Activated CD8-positive, alpha-beta memory T cell treated with anti-CD3 and anti-CD28 coated beads, Interleukin-2, amount 50 U/mL, for 24 hours (primary cell): Measurements from ENCODE around the gene FBLN1.

Experiments used
- DNase-seq: peaks from one replicate; pipeline ENCODE4 v3.0.0-alpha.2; 2020; ENCODE audit errors: extremely low read depth

FBLN1 gene

DNA sequence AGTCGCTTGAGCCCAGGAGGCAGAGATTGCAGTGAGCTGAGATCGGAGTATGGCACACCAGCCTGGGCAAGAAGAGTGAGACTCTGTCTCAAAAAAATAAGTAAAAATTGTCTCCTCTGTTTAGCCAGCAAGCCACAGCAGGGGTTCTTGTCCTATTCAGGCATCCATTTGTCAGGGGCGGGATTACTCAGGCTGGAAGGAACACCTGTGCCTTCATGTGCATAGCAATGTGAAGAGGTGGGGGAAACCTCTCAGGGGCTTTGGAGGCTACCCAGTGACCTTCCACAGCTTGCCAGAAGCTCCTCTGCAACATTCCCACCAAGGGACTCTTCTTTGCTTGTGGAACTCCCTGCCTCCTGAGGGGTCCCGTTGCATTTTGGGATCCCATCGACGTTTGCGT, 63.3 kb downstream of the FBLN1 start:
- DNase-seq = no peak

DNA sequence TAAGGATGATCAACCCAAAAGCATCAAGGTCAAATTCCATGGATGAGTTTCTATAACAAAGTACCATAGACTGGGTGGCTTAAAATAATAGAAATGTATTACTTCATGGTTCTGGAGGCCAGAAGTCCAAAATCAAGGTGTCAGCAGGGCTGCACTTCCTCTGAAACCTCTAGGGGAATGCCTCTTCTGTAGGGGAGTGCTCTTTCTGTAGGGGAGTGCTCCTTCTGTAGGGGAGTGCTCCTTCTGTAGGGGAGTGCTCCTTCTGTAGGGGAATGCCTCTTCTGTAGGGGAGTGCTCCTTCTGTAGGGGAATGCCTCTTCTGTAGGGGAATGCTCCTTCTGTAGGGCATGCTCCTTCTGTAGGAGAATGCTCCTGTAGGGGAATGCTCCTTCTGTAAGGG, 65.5 kb downstream of the FBLN1 start:
- DNase-seq = no peak

DNA sequence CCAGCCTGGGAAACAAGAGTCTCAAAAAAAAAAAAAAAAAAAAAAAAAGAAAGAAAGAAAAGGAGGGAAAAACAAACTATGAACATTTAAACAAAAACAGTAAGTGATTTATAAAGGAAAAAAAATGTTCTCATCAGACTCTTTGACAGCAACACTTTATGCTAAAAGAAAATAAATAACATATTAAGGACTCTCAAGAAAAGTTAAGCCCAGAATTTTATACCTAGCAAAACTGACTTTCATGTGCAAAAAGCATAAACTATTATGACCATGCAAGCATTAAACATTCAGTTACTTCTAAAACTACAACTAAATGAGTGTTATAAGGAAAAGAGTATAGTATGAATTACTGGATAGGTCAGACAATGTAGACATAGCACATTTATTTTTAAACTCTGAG, 68.4 kb downstream of the FBLN1 start:
- no peak for DNase-seq

DNA sequence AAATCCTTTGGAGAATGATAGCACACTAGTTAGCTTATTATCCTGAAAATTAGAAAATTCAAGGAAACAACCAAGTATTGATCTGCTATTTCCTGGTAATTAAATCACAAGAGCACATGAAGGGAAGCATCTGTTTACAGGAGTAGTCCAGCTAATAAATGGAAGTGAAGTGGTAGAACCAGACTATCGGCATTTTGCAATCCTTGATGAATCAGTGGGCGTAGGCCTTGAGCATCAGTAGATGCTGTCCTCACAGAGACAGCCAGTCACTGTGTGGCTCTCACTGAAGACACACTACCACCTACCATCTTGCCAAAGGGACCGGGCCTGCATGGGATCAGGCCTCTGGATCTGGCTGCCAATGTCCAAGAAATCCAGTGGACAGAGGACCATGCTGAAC, 69.8 kb downstream of the FBLN1 start:
- no peak for DNase-seq

DNA sequence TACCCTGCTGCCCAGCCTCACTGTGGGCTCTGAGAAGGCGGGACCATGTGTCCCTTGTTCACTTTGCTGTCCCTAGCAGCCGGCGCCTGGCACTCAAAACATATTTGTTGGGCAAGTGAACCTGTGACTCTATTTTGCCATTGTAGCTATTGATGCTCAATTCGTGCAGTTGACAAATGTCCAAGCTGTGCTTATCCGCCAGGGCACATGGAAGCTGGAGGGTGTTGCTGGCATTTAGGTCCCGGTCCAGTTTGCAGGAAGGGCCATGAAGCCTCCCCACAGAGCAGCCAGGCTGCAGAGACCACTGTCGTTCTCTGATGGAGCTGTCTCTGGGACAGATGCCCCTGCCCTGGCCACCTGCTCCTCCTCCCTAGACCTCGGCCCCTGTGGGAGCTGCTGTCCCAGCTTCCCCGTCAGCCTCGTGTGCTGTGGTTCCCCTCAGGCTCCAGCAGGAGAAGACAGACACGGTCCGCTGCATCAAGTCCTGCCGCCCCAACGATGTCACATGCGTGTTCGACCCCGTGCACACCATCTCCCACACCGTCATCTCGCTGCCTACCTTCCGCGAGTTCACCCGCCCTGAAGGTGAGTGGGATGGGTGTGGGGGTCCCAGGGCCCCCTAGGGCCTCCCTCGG, 71.5 kb downstream of the FBLN1 start:
- no peak for DNase-seq

DNA sequence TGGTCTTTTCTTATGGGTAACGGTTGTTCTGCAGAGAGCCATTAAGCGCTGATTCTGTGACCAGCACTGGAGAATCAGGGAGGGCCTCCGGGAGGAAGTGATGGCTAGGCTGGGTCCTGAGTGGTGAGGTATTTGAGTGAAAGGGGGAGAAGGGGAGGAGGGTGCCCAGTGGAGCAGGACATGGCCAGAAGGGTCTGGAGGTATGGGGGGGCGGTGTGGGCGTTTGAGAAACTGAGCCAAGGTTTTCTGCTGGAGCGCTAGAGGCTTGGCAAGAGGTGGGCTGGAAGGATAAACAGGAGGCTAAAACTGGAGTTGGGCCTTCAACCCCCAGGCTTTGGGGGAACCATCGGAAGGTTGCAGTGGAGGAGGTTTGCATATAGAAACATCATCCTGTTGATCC, 72.5 kb downstream of the FBLN1 start:
- DNase-seq = no peak

DNA sequence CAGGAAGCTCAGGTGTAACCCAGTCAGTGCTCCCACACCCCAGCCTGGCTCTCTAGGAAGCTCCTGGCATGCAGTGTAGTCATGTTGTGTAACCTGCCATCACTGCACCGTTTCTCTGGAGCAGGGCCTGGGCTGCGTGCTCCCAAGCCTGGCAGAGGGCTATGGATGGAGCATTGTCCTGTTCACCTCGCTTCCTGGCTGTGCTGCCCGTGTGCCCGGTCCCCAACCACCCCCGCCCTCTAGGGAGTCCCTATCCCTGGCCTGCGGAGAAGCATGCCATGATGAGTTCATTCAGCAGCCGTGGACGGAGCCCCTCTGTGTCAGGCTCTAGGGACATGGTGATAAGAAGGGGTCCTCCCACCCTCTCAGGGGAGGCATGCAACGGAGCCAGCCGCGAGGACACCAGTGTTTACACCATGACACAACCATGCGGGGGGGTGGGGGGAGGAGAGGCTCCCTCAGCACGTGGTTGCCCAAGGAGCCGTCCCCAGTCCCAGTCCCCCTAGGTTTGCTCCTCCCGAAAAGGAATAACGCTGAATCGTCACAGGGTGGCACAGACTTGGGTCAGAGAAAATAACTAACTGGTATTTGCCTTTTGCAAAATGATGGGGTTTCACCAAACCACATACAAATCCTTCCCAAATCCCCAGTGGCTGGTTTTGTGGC, 73.1 kb downstream of the FBLN1 start:
- DNase-seq = no peak

DNA sequence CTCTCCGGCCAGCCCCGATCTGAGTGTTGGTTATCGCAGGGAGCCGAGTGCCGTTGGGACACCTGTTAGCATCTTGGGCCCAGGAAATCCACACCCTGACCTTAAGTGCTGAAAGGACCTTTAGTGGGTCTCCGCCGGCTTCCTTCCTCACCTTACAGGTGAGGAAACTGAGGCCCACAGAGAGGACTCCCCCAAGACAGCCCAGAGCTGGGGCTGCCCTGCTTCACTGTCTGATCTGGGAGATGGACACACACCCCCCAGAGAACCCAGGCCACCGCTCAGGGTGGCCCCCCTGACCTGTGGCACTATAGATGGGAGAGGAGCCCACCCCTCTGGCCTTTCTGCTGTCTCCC, 73.6 kb downstream of the FBLN1 start:
- DNase-seq = no peak

DNA sequence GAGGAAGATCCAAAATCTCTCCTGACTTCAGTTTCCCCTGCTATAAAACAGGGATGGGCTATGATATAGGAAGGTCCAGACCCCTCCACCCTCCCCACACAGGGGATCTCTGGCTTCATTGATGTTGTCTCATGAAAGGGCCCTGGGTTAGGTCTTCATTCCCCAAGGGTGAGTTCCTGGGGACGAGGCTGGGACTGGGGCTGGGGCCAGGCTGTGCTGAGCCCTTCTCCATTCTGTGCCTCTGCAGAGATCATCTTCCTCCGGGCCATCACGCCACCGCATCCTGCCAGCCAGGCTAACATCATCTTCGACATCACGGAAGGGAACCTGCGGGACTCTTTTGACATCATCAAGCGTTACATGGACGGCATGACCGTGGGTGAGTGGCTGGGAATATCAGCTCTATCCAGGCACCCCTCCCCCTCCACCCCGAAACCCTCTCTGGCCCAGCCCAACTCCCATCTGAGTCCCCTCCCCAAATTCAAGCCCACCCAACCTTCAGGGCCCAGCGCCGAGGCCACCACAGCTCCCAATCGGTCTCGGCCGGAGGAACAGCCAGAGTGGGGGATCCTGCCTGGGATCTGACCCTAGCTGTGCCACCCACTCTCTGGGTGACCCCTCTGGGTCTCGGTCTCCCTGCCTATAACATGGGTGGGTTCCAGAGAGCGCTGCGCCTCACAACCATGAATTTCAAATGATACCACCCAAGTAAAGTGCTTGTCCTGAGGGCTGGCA, 74.2 kb downstream of the FBLN1 start:
- no peak for DNase-seq

DNA sequence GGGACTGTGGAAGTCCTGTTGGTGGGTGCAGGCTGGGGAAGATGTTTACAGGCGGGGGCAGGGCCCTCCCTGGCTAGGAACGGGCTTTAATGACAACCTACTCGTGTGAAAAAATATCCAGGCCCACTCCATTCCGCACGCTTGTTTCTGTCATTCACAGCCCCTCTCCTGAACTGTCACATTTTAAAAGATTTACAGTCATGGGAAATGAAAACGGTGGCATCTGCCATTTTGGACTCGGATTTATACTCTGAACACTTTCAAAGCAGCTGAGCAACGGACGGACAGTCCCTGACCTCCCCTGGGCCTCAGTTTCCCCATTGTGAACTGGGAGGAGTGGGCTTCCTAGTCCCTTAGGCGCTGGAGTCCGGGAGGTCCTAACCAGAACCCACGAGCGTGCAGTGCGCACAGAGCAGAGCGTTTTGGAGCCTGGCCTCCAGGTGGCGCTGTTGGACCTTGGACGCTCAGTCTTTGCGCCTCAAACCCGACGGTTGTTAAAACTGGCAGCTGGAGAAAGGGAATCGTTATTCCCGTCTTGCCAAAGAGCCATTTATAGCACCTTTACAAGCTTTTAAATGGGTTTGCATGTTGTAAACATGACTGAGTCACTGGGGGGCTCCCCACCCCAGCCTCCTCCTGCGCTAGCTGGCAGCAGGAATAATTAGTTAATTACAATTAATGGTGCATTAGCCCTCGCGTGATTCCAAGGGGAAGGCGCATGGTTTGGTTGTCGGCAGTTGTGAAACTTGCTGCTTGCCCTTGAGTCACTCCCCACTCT, 75.3 kb downstream of the FBLN1 start:
- peak; percentile 46 for DNase-seq

DNA sequence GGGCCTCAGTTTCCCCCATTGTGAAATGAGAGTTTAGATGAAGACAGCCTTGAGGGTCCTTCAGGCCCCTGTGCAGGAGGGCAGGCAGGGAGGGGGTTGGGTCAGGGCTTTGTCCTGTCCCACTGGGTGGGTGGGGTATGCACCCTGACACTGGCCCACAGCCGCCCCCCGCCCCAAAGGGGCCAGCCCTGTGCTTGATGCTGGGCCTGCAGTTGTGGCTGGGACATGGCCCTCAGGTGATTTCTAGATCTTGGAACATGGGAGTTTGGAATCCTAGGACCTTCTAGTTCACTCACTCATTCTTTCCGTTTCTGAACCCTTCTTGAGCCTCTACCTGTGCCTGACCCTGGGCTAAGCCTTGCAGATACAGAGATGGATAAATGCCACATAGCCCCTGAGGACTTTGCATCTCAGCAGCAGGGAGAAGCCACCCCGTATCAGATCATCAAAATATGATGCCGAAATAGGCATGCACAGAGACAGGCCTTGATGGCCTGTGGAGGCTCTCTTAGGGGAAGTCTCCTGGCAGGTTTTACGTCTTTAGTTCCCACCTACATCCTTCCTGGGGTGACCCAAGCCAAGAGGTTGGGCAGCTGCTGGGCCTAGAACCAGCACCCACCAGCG, 76.0 kb downstream of the FBLN1 start:
- DNase-seq = no peak

DNA sequence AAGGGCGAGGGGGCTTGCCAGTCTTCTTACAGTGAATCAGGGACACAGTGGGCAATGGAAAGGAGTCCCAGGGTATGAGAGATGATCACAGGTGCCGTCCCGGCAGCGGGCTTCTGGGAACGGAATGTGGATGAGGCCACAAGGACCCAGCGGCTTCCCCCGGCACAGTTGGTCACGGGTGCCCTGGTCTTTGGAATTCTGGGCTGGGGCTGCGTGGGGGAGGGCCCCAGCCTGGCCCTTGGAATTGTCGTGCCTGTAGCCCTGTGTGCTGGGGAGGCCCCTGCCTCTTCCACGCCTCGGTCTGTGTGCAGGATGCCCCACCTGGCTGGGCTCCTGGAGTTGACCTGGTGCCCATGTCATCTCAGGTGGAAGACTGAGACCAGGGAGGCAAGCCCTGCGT, 76.6 kb downstream of the FBLN1 start:
- DNase-seq = no peak

DNA sequence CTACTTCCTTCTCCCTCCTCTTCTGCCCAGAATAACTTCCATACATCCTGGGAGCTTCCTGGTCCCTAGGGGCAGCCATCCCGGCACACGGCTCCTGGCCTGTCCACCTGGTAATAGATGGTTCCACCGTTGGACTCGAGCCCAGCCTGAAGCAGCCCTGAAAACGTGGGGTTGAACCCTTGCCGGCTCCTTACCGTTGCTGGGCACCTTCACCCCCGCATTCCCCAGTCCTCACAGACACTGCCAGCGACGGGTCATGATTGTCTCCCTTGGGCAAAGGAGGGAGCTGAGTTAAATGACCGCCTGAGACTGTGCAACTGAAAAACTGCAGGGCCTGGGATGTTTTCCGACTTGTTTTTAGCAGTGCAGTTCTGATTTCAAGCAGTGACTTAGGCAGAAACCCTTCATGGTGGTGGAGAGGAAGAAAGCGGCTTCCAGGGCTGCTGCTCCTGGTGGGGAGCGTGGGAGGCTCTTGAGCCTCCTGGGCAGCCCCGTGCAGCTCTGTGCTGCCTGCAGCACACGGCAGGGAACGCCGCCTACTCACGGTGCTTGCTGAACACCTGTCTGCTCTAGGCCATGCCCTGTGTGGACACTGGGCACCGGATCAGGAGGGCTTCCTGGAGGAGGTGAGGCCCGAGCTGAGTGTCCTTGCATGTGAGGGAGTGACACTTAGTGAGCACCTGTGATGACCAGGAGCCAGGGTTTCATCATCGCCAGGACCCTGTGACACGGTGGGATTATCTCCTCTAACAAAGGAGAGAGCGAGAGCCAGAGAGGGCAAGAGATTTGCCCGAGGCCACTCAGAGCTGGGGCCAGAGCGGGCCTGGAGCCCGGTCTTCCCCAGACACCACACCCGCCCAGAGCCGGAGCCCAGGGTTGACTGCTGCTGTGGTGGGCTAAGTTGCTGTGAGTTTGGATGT, 77.4 kb downstream of the FBLN1 start:
- no peak for DNase-seq

DNA sequence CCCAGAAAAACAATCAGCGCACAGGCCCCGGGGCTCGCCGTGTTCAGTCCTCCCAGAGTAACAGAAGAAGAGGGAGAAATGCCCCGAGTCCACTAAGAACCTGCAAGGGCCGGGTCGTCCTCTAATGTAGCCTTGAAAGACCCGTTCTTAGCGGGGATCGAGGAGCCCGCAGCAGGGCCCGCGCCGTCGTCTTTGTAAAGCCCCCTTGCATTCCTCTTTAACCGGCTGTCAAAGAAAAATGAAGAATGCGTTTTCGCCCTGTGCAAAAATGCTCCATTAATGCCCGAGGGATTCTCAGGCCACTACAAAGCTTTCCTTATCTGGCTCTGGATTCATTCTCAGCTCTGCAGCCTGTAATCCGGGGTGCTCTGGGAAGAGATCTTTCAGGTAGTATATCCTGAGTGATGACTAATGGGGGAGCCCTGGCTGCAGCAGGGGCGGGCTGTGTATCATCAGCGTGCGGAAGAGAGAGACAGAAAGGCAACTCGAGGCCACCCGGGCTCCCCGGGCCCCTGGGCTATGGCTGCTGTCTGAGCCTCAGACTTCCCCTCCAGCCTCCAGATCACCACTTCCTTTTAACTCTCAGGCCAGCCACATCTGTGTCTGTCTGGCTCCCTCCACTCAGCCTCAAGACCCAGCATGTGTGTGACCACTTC, 78.2 kb downstream of the FBLN1 start:
- no peak for DNase-seq

DNA sequence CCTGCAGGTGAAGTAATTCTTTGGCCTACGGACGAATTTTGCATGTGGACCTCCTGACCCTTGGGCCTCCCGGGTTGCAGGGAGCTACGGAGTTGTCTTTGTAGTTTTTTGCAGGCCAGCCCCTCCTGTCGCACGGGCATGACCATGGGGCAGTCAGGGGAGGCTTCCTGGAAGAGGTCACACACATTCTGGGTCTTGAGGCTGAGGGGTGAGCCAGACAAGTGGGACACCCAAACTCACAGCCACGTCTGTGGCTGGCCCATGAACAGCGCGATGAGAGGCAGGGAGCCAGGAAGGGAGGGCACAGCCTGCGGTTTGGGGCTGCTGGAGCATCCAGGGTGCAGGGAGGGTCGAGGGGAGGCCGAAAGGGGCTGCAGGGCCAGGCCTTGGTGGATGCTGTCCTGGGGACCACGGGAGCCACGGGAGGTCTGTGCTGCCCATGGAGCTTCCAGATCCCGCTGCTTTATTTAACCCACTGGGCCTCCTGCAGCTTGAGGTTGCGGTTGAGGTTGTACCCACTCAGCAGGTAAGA, 78.9 kb downstream of the FBLN1 start:
- DNase-seq = no peak

DNA sequence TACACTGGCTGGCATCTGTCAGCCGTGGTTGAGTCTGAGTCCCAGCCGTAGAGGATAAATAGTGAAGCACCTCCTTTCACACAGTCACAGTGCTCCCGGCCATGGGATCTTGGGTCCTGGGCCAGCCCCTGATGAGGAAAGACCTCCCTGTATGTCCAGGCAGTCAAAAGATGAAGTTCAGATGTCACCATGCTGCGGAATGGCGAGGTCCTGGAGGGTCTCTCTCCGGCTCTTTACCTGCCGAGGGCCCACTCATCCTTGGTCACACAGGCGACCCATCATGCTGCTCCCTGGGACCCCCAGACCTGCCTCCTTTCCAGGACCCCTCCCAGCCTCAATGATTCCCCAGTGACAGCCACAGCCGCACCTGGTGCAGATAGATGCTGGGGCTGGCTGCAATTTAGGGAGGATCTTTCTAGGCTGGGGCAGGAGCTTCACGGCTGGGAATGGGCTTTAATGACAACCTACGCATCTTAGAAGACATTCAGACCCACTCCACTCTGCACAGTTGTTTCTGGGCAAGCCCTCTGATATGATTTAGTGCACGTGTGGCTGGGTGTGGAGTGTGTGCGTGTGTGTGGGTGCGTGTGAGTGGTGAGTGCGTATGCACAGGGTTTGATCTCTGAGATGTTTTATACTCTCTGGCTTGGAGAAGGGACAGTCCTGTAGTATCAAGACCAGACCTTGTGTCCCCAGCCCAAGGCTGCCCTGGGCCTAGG, 79.7 kb downstream of the FBLN1 start:
- no peak for DNase-seq

DNA sequence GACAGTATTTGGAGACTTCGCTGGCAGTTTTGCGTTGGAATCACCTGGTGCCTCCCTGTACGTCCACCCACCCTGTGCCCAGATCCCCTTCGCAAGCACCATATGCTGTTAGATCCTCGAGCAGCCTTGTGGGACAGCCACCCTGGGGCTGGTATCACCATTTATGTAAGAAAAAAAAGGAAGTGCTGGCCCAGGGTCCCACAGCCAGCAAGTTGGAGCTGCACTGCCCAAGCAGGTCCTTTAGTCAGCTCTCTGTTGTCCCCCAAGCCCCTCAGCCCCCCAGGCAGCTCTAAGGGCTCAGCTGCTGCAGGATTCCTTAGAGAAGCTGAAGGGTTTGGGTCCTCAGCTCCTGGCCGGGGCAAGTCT, 80.3 kb downstream of the FBLN1 start:
- DNase-seq = no peak

DNA sequence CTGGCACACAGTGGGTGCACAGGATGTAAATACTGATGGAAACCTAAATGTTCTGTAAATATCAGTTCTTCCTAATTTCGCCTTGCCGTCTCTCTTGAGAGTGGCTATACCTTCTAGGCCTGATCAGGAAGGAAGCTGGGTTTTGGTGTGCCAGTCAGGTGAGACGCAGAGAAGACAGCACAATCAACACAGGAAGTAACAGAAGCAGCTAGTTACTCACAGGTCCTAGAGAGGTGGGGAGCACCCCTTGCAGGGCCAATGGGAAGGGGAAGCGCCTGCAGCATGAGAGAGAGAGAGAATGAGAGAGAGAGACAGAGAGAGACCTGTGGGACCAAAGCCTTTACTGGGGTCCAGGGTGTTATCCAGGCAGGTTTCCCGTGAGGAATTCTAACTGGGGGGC, 80.8 kb downstream of the FBLN1 start:
- no peak for DNase-seq

DNA sequence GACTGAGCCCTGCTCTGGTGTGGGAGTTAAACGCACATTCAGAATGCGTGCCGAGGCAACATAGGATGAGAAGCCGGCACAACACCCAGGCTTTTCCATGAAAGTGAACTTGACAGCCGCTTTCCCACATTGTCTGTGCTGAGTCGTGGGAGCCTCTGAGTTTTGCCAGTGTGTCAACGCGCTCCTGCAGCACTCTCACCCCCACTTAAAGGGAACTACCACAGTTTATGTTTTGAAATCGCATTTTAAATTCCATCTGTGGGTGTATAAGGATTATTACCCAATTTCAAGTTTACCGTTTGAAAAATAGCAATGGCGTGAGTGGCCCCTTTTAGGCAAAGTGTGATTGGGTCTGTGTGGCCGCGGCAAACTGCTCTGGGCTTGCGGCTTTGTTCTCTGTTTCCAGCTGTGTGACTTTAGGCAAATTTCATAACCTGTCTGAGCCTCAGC, 81.5 kb downstream of the FBLN1 start:
- no peak for DNase-seq
